Measurements from ENCODE around the gene OR2B6. TPM values are rescaled to one million over a fixed set of nuclear protein-coding genes. Genes with fewer than 3 reads are reported as not detected.

OR2B6 gene
- total and polyA plus RNA-seq, 2 of the 13 experiments (the other 11 are each of a cell fraction or from before 2014, with no cell fraction given), result 1.2 TPM; not detected in 1

GRCh38 chr6:27966044-27966443, 9.0 kb downstream of the OR2B6 start (continued):
- TF ChIP-seq HMG20B (CRISPR knock-in tag; conservative IDR thresholded peaks at IDR 0.05), result no peak

DNA sequence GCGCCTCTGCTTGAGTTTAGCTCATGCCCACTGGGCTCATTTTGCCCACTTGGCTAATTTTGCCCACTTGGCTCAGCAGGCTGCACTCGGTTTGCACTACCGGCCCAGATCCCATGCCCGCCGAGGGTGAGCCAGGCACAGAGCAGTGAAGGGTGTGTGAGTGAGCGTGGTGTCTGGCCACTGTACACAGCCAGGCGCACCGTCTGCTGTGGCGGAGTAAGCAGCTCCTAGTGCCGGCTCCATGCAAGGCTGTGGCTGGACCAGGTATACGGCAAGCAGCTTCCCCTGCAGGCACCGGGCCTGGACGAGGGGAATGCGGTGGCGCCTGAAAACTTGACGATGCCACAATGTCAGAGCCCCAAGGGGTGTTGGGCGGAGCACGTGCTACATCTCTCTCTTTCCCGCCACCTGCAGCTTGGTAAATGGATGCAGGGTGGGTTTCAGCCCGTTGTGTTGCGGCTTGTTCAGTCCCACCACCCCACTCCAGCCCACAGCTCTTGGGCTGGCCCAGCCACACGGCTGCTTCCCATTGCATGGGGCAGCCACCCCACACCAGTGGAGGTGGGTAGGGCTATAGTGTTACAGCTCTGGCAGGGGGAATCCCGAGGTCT, 9.9 kb downstream of the OR2B6 start:
- no peaks in the 10 kb centered on the region for H3K36me3 ChIP-seq (replicated peaks in 1 of 2; ENCODE audit: control insufficient read depth in 1 of 2, insufficient read depth in 2 of 2, low read length in 2 of 2)
- in situ Hi-C loops (cut with HindIII; ENCODE audit: extremely low pct_ligation_motif_present, low pct_unique_long_range_greater_than_20kb) (no loop called here), intact Hi-C loops (cut with micrococcal nuclease; ENCODE audit: unreplicated experiment) (no loop called here)
- no TSS peak for BruUV-seq (replicated peaks)
- no peaks in the 10 kb centered on the region for H3K9me3 ChIP-seq (ENCODE audit: low read length)
- H3K4me2 ChIP-seq (ENCODE audit: low read depth, low read length), result no peak overlapping the region
- ChIA-PET CTCF (ENCODE audit: low intra/inter-chr PET ratio, low total read pairs) (no interaction called here), POLR2A (no interaction called here)
- no peak for DNase-seq (ENCODE audit: low spot score)
- H3K9ac ChIP-seq (ENCODE audit: insufficient read depth, low read depth, low read length), result no peak overlapping the region
- TF ChIP-seq FOXA3 (CRISPR knock-in tag; IDR thresholded peaks at IDR 0.05), result no peak
- TF ChIP-seq, protein P1, sequence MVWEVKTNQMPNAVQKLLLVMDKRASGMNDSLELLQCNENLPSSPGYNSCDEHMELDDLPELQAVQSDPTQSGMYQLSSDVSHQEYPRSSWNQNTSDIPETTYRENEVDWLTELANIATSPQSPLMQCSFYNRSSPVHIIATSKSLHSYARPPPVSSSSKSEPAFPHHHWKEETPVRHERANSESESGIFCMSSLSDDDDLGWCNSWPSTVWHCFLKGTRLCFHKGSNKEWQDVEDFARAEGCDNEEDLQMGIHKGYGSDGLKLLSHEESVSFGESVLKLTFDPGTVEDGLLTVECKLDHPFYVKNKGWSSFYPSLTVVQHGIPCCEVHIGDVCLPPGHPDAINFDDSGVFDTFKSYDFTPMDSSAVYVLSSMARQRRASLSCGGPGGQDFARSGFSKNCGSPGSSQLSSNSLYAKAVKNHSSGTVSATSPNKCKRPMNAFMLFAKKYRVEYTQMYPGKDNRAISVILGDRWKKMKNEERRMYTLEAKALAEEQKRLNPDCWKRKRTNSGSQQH (CRISPR knock-in tag; IDR thresholded peaks at IDR 0.05; ENCODE audit: low read depth), result no peak
- no peak for TF ChIP-seq ZEB1 (IDR thresholded peaks at IDR 0.05; ENCODE audit: insufficient replicate concordance, low read depth)
- ATAC-seq, result no peak; the same call in 2 of the 3 replicates
- no peak for FAIRE-seq
- no peaks in the 10 kb centered on the region for H3K27me3 ChIP-seq (ENCODE audit: control insufficient read depth in 1 of 2, insufficient read depth in 2 of 2, low read length in 2 of 2)
- no peak overlapping the region for H3K4me3 ChIP-seq (replicated peaks in 1 of 3; ENCODE audit: insufficient read depth in 1 of 3, low read depth in 2 of 3, low read length in 3 of 3)
- WGBS (ENCODE audit: low lambda C conversion rate), result 36% methylated on average over 8 of the region's 23 CpGs
- H3K27ac ChIP-seq (ENCODE audit: extremely low read length, insufficient read depth, low read length), result no peak overlapping the region
- H2AFZ ChIP-seq (ENCODE audit: low read length), result no peak overlapping the region
- no peaks in the 10 kb centered on the region for H4K20me1 ChIP-seq (ENCODE audit: insufficient read depth, low read length)
- H3K4me1 ChIP-seq (ENCODE audit: insufficient read depth, low read length), result no peaks in the 10 kb centered on the region
- H3K79me2 ChIP-seq (ENCODE audit: insufficient read depth, low read length), result no peaks in the 10 kb centered on the region

DNA sequence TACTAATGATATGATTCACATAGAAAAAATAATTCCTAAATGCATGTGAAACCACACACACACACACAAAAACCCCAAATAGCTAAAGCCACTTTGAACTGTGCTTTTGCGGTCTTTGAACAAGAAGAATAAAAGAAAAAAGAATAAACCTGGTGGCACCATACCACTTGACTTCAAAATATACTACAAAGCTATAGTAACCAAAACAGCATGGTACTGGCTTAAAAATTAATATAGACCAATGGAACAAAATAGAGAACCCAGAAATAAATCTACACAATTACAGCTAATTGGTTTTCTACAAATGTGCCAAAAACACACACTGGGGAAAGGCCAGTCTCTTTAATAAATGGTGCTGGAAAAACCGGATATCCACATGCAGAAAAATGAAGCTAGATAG, 13.4 kb downstream of the OR2B6 start:
- no peaks in the 10 kb centered on the region for H4K20me1 ChIP-seq (ENCODE audit: insufficient read depth, low read length)
- no peak for FAIRE-seq
- no TSS peak for BruUV-seq (replicated peaks)
- H3K27me3 ChIP-seq (ENCODE audit: control insufficient read depth in 1 of 2, insufficient read depth in 2 of 2, low read length in 2 of 2), result no peaks in the 10 kb centered on the region
- in situ Hi-C loops (cut with HindIII; ENCODE audit: extremely low pct_ligation_motif_present, low pct_unique_long_range_greater_than_20kb) (no loop called here), intact Hi-C loops (cut with micrococcal nuclease; ENCODE audit: unreplicated experiment) (no loop called here)
- no peak for DNase-seq (ENCODE audit: low spot score)
- ATAC-seq, result no peak
- TF ChIP-seq ZNF230 (CRISPR knock-in tag; IDR thresholded peaks at IDR 0.05), result no peak
- no peak overlapping the region for H3K27ac ChIP-seq (ENCODE audit: extremely low read length, insufficient read depth, low read length)
- H3K4me2 ChIP-seq (ENCODE audit: low read depth, low read length), result no peak overlapping the region
- no peak overlapping the region for H3K9ac ChIP-seq (ENCODE audit: insufficient read depth, low read depth, low read length)
- ChIA-PET POLR2A (no interaction called here), CTCF (ENCODE audit: low intra/inter-chr PET ratio, low total read pairs) (no interaction called here)
- H3K4me1 ChIP-seq (ENCODE audit: insufficient read depth, low read length), result no peaks in the 10 kb centered on the region
- no peaks in the 10 kb centered on the region for H3K9me3 ChIP-seq (ENCODE audit: low read length)
- no peaks in the 10 kb centered on the region for H3K79me2 ChIP-seq (ENCODE audit: insufficient read depth, low read length)
- H3K4me3 ChIP-seq (replicated peaks in 1 of 3; ENCODE audit: insufficient read depth in 1 of 3, low read depth in 2 of 3, low read length in 3 of 3), result no peak overlapping the region
- no peaks in the 10 kb centered on the region for H3K36me3 ChIP-seq (replicated peaks in 1 of 2; ENCODE audit: control insufficient read depth in 1 of 2, insufficient read depth in 2 of 2, low read length in 2 of 2)
- H2AFZ ChIP-seq (ENCODE audit: low read length), result no peak overlapping the region
- WGBS (ENCODE audit: low lambda C conversion rate), result 17% methylated on average over 2 of the region's 2 CpGs
